A549 (cell line): ENCODE data around the gene HSF2BP. TPM values are rescaled to one million over a fixed set of nuclear protein-coding genes. Genes with fewer than 3 reads are reported as not detected.
"Not testable (repeated sequence)": the region's sequence is repeated elsewhere in the genome, so short reads cannot be mapped to it uniquely, and the experiment has no call there.

Source experiments
- ATAC-seq, 2 experiments: fragments of 200-7000 bp in 1 of 2; fragments of >200 bp in 1 of 2; cut with Nextera tagmentation in 1 of 2; cut with Tn5 transposase in 1 of 2; 3 replicates each; pipeline versions ENCODE4 v1.8.0 to v1.9.1; 2018 to 2020; ENCODE audit warnings: mild to moderate bottlenecking in 1 of 2, moderate library complexity in 1 of 2
- CTCF ChIA-PET: fragments of 300-600 bp; sonication (Branson Sonifier 250); formaldehyde crosslinking; extraction: SDS; loops from one replicate; lab custom pipeline; 2021; ENCODE audit warnings: antibody characterized with exemption, inconsistent platforms; lab: Yijun Ruan, JAX
- POLR2A ChIA-PET: fragments of 350-600 bp; formaldehyde crosslinking; extraction: SDS; loops from one replicate; lab custom pipeline; 2021; ENCODE audit warnings: antibody characterized with exemption, inconsistent platforms; lab: Yijun Ruan, JAX
- DNase-seq, 2 experiments: peaks; one replicate each; pipeline versions ENCODE4 v3.0.0 to v3.0.0-alpha.2; 2011 to 2016; ENCODE audit warnings: low read depth in 1 of 2, low spot score in 1 of 2
- FAIRE-seq: peaks from 2 replicates; lab custom pipeline; 2011; peaks lifted over from hg19 to GRCh38; lab: Jason Lieb, UNC
- H3K27ac ChIP-seq, 2 experiments: fragments of >200 bp; sonication (Bioruptor Twin); formaldehyde crosslinking; 3 replicates each; pipeline ENCODE4 v1.5.1; 2016 to 2017
- H3K4me1 ChIP-seq: fragments of >200 bp; sonication (Bioruptor Twin); formaldehyde crosslinking; 3 replicates; pipeline ENCODE4 v1.6.1; 2016
- H3K4me2 ChIP-seq: fragments of >200 bp; sonication (Bioruptor Twin); formaldehyde crosslinking; 3 replicates; pipeline ENCODE4 v1.6.1; 2016
- H3K4me3 ChIP-seq: fragments of >200 bp; sonication (Bioruptor Twin); formaldehyde crosslinking; 3 replicates; pipeline ENCODE4 v1.5.1; 2016
- H3K9me3 ChIP-seq: fragments of >200 bp; sonication (Bioruptor Twin); formaldehyde crosslinking; 3 replicates; pipeline ENCODE4 v1.6.1; 2016
- BCL3 ChIP-seq: fragments of >200 bp; sonication (Bioruptor Twin); formaldehyde crosslinking; IDR thresholded peaks from 3 replicates; pipeline ENCODE4 v1.6.1; 2016
- CBX8 ChIP-seq: fragments of 200-600 bp; sonication (generic); IDR thresholded peaks from 2 replicates; pipeline ENCODE4 v1.6.1; 2016
- CEBPB ChIP-seq, 2 experiments: fragments of >200 bp in 1 of 2; sonication (Bioruptor Twin) in 1 of 2; formaldehyde crosslinking in 1 of 2; IDR thresholded peaks; 2 replicates each; pipeline ENCODE4 v1.6.1; 2012 to 2016
- CHD2 ChIP-seq: fragments of 150-350 bp; IDR thresholded peaks from 2 replicates; pipeline ENCODE4 v1.6.1; 2014; ENCODE audit warnings: low read length; ENCODE audit not compliant: partially characterized antibody
- CTCF ChIP-seq: fragments of >200 bp; sonication (Bioruptor Twin); formaldehyde crosslinking; IDR thresholded peaks from 3 replicates; pipeline ENCODE4 v1.5.1; 2016
- EHF ChIP-seq: fragments of 250-450 bp; sonication (Bioruptor Pico); IDR thresholded peaks from 2 replicates; pipeline ENCODE4 v1.5.0; 2020; ENCODE audit warnings: mild to moderate bottlenecking
- EHMT2 ChIP-seq: fragments of 200-600 bp; sonication (generic); IDR thresholded peaks from 2 replicates; pipeline ENCODE4 v1.6.1; 2016; ENCODE audit warnings: antibody characterized with exemption, low read depth, mild to moderate bottlenecking, moderate library complexity
- ELK1 ChIP-seq: fragments of 150-350 bp; IDR thresholded peaks from 2 replicates; pipeline ENCODE4 v1.6.1; 2014; ENCODE audit warnings: low read depth, mild to moderate bottlenecking, low read length
- GATA3 ChIP-seq: IDR thresholded peaks from 2 replicates; pipeline ENCODE4 v1.6.1; 2012; ENCODE audit warnings: borderline replicate concordance
- HDAC2 ChIP-seq: fragments of 200-600 bp; sonication (generic); IDR thresholded peaks from 2 replicates; pipeline ENCODE4 v1.6.1; 2016
- HES2 ChIP-seq: fragments of >200 bp; sonication (Bioruptor Twin); formaldehyde crosslinking; IDR thresholded peaks from 2 replicates; pipeline ENCODE4 v1.6.1; 2016
- JUN ChIP-seq, 2 experiments: fragments of >200 bp; sonication (Bioruptor Twin); formaldehyde crosslinking; IDR thresholded peaks; 2 replicates in 1 of 2; 3 replicates in 1 of 2; pipeline ENCODE4 v1.6.1; 2016 to 2017
- KDM5A ChIP-seq: fragments of 200-600 bp; sonication (generic); IDR thresholded peaks from 2 replicates; pipeline ENCODE4 v1.6.1; 2016; ENCODE audit warnings: antibody characterized with exemption, mild to moderate bottlenecking
- MAX ChIP-seq: IDR thresholded peaks from 2 replicates; pipeline ENCODE4 v1.6.1; 2012
- NFE2L2 ChIP-seq: fragments of 150-350 bp; conservative IDR thresholded peaks from 2 replicates; pipeline ENCODE4 v1.6.1; 2014; ENCODE audit warnings: low read length
- NPAS2 ChIP-seq: fragments of 250-450 bp; sonication (Bioruptor Pico); IDR thresholded peaks from 2 replicates; pipeline ENCODE4 v1.8.0; 2022; ENCODE audit warnings: mild to moderate bottlenecking, moderate library complexity, borderline replicate concordance
- NR3C1 ChIP-seq: fragments of >200 bp; sonication (Bioruptor Twin); formaldehyde crosslinking; IDR thresholded peaks from 3 replicates; pipeline ENCODE4 v1.6.1; 2017
- PBX3 ChIP-seq: IDR thresholded peaks from 2 replicates; pipeline ENCODE4 v1.6.1; 2012
- POLR2A ChIP-seq: IDR thresholded peaks from 2 replicates; pipeline ENCODE4 v1.6.1; 2012; ENCODE audit warnings: mild to moderate bottlenecking, low read length
- RCOR1 ChIP-seq: fragments of 150-350 bp; IDR thresholded peaks from 2 replicates; pipeline ENCODE4 v1.6.1; 2014; ENCODE audit warnings: antibody characterized with exemption, low read length, low read depth
- RNF2 ChIP-seq: fragments of 200-600 bp; sonication (generic); IDR thresholded peaks from 2 replicates; pipeline ENCODE4 v1.6.1; 2016; ENCODE audit warnings: low read depth, mild to moderate bottlenecking, antibody characterized with exemption, moderate library complexity, borderline replicate concordance
- SMC3 ChIP-seq: fragments of >200 bp; sonication (Bioruptor Twin); formaldehyde crosslinking; IDR thresholded peaks from 3 replicates; pipeline ENCODE4 v1.6.1; 2018; ENCODE audit warnings: inconsistent platforms
- ZNF302 ChIP-seq: fragments of 250-450 bp; sonication (Bioruptor Pico); IDR thresholded peaks from 2 replicates; pipeline ENCODE4 v1.9.0; 2021; ENCODE audit warnings: inconsistent platforms, mild to moderate bottlenecking, moderate library complexity
- ZSCAN20 ChIP-seq: fragments of 250-450 bp; sonication (Bioruptor Pico); IDR thresholded peaks from 2 replicates; pipeline ENCODE4 v1.8.0; 2022; ENCODE audit warnings: mild to moderate bottlenecking, moderate library complexity
- WGBS: methylation state at CpG from one replicate; pipeline ENCODE4 v1.1.6; 2017; ENCODE audit errors: missing lambda C conversion rate; 5-methylcytosine and 5-hydroxymethylcytosine counted together
- polyA plus RNA-seq, 4 experiments: library from polyadenylated mRNA; depleted of rRNA in 3 of 4; stranded (reverse); fragments of >200 nt; fragmentation: RNase III in 1 of 4; extraction: RNeasy Plus Mini Kit Qiagen cat#74134 plus additional on column Dnase treatment in 1 of 4; gene quantifications; 2 replicates in 3 of 4; 3 replicates in 1 of 4; pipeline ENCODE4 v1.2.3, GENCODE V29; 2011 to 2017

Gene HSF2BP
- polyA plus RNA-seq, 2 of the 4 experiments (the other 2 are of a cell fraction) = 1.7 to 3.1 TPM

- no peak for FAIRE-seq
Observed at GRCh38 chr21:43572446-43572845, 86.8 kb downstream of the HSF2BP start.

GRCh38 chr21:43571976-43572375 lies 87.3 kb downstream of the HSF2BP start:
- TF ChIP-seq CTCF (no peak), NFE2L2 (no peak), RNF2 (no peak), CEBPB (IDR thresholded peaks at IDR 0.05) (no peak), CBX8 (no peak), RCOR1 (no peak), ZSCAN20 (CRISPR knock-in tag) (no peak)
- ChIA-PET CTCF (no interaction called here), POLR2A (no interaction called here)
- Histone ChIP-seq H3K4me2 (no peak overlapping the region), H3K4me1 (no peaks in the 10 kb centered on the region), H3K27ac (peak overlapping the region; percentile 30 to 70; a peak in 3 of 6 replicates), H3K4me3 (no peak overlapping the region), H3K9me3 (no peaks in the 10 kb centered on the region)
- ATAC-seq = no peak
- no peak for DNase-seq
- FAIRE-seq = no peak
- 84% methylated on average over 6 of the region's 6 CpGs for WGBS

More at GRCh38 chr21:43572446-43572845, 86.8 kb downstream of the HSF2BP start:
- TF ChIP-seq ZNF302 (CRISPR knock-in tag) = no peak
- TF ChIP-seq CHD2 = no peak
- no peak for TF ChIP-seq NPAS2
- TF ChIP-seq JUN (IDR thresholded peaks at IDR 0.05) = no peak
- TF ChIP-seq MAX = no peak
- no peak for TF ChIP-seq EHMT2
- TF ChIP-seq KDM5A = no peak
- TF ChIP-seq CBX8 = no peak
- no peak for TF ChIP-seq GATA3
- TF ChIP-seq RCOR1 = no peak
- TF ChIP-seq ELK1 = no peak
- TF ChIP-seq SMC3 = no peak
- TF ChIP-seq HES2 = no peak
- TF ChIP-seq HDAC2 = no peak
- no peak for TF ChIP-seq BCL3
- no peak for TF ChIP-seq PBX3
- TF ChIP-seq POLR2A = no peak
- no peak for TF ChIP-seq NR3C1
- no peak for TF ChIP-seq CEBPB (IDR thresholded peaks at IDR 0.05)
- no peak for TF ChIP-seq EHF
- TF ChIP-seq, all 56 proteins: peak for 0
- ATAC-seq (no peak), DNase-seq (no peak)
- ChIA-PET POLR2A (no interaction called here), CTCF (no interaction called here)
- H3K27ac ChIP-seq = peak overlapping the region; percentile 30 to 70; a peak in 3 of 6 replicates
- WGBS = 82% methylated on average over 5 of the region's 5 CpGs
- H3K4me1 ChIP-seq = no peaks in the 10 kb centered on the region
- no peak overlapping the region for H3K4me3 ChIP-seq
- H3K9me3 ChIP-seq = no peaks in the 10 kb centered on the region
- no peak overlapping the region for H3K4me2 ChIP-seq

- FAIRE-seq, H3K4me3 ChIP-seq, ATAC-seq, H3K9me3 ChIP-seq, H3K27ac ChIP-seq, POLR2A ChIA-PET, H3K4me1 ChIP-seq, CTCF ChIA-PET, H3K4me2 ChIP-seq, DNase-seq: not testable (repeated sequence)
- no CpG with 5 or more reads among the region's 3 CpGs for WGBS
Observed at GRCh38 chr21:43570195-43570594, 89.1 kb downstream of the HSF2BP start.

GRCh38 chr21:43562451-43562850 lies 96.8 kb downstream of the HSF2BP start:
- no CpG with 5 or more reads among the region's 5 CpGs for WGBS
- ATAC-seq, H3K4me2 ChIP-seq, DNase-seq, CTCF ChIA-PET, H3K9me3 ChIP-seq, H3K4me1 ChIP-seq, H3K27ac ChIP-seq, H3K4me3 ChIP-seq, POLR2A ChIA-PET, FAIRE-seq: not testable (repeated sequence)

- DNase-seq, H3K4me1 ChIP-seq, POLR2A ChIA-PET, FAIRE-seq, ATAC-seq, H3K4me3 ChIP-seq, H3K27ac ChIP-seq, H3K4me2 ChIP-seq, H3K9me3 ChIP-seq, CTCF ChIA-PET: not testable (repeated sequence)
- no CpG with 5 or more reads among the region's 2 CpGs for WGBS
Observed at GRCh38 chr21:43540561-43540960, 118.7 kb downstream of the HSF2BP start.
